K562 (cell line): ENCODE data around the gene P4HB. TPM values are rescaled to one million over a fixed set of nuclear protein-coding genes. Genes with fewer than 3 reads are reported as not detected.

ENCODE experiments used
- ERF ChIP-seq: fragments of 450-650 bp; formaldehyde crosslinking; IDR thresholded peaks from 2 replicates; pipeline ENCODE4 v1.4.0; 2020; ENCODE audit warnings: mild to moderate bottlenecking, mixed read lengths
- GTF2E2 ChIP-seq: fragments of 200-800 bp; sonication (Bioruptor generic); IDR thresholded peaks from 2 replicates; pipeline ENCODE4 v1.6.1; 2016; ENCODE audit warnings: missing genetic modification characterization, missing compliant biosample characterization
- KDM4B ChIP-seq, 2 experiments: fragments of 450-650 bp in 1 of 2; sonication (generic) in 1 of 2; IDR thresholded peaks; 2 replicates each; pipeline ENCODE4 v1.6.1; 2016 to 2017; ENCODE audit warnings: borderline replicate concordance in 2 of 2, antibody characterized with exemption in 1 of 2, low read depth in 1 of 2, mild to moderate bottlenecking in 1 of 2
- REST ChIP-seq, 2 experiments: fragments of 450-650 bp; formaldehyde crosslinking in 1 of 2; IDR thresholded peaks; 2 replicates each; pipeline versions ENCODE4 v1.4.0 to v1.6.1; 2014 to 2020; ENCODE audit warnings: mild to moderate bottlenecking in 2 of 2, borderline replicate concordance in 1 of 2, low read depth in 1 of 2
- USF1 ChIP-seq: sonication (generic); formaldehyde crosslinking; IDR thresholded peaks from 2 replicates; pipeline ENCODE4 v1.9.0; 2022; ENCODE audit warnings: mild to moderate bottlenecking, missing genetic modification reagents
- polyA plus RNA-seq, 8 experiments: library from polyadenylated mRNA; depleted of rRNA in 4 of 8; stranded (reverse) in 5 of 8; unstranded in 3 of 8; fragments of >200 nt; fragmentation: Nextera tagmentation in 2 of 8; fragmentation: Illumina TruSeq in 1 of 8; extraction: Ambion mirVana in 2 of 8; extraction: Trizol in 1 of 8; gene quantifications; 2 replicates each; pipeline versions ENCODE4 v1.2.1 to v1.2.3, GENCODE V29; 2011 to 2014; ENCODE audit warnings: inconsistent platforms in 1 of 8, missing spikeins in 1 of 8
- total RNA-seq, 7 experiments: library from RNA; depleted of rRNA in 6 of 7; stranded (reverse); fragments of >200 nt in 6 of 7; fragmentation: Illumina TruSeq in 2 of 7; extraction: Trizol in 2 of 7; gene quantifications; 2 replicates each; pipeline versions ENCODE4 v1.2.1 to v1.2.3, GENCODE V29; 2011 to 2021; ENCODE audit warnings: low replicate concordance in 1 of 7

The P4HB gene
- total and polyA plus RNA-seq, 9 of the 15 experiments (the other 6 are each of a cell fraction or from before 2014, with no cell fraction given), result 4.4 to 645 (median 325) TPM

- TF ChIP-seq REST (IDR thresholded peaks at IDR 0.05; ENCODE audit: borderline replicate concordance), result no peak
- TF ChIP-seq REST (CRISPR knock-in tag; IDR thresholded peaks at IDR 0.05; ENCODE audit: low read depth), result no peak
- TF ChIP-seq ERF (CRISPR knock-in tag), result no peak
- no peak for TF ChIP-seq GTF2E2 (tag)
- TF ChIP-seq USF1, result no peak
- no peak for TF ChIP-seq KDM4B (IDR thresholded peaks at IDR 0.05; ENCODE audit: borderline replicate concordance in 2 of 2, low read depth in 1 of 2)
Measured at GRCh38 chr17:81909231-81909630, 48.9 kb upstream of the P4HB start (continued).
